Measurements from ENCODE around the gene TSFM.

The TSFM gene

DNA sequence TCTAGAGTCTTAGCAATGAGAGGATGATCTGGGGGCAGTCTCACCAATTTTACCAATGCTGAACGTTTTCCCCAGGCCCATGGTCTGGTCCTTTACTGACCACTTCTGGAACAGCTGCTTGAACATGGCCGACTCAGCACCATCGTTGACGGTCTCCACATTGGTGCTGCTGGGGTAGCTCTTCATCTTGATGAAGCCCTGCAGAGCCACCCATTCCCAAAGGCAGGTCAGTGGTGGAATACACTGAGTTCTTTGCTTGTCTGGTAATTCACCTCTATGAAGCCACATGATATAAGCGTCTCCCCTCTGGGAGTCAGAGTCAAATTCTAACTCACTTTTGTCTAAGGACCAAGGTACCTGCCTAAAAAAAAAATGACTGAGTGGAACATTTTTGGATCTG, 25.8 kb downstream of the TSFM start:
- Histone ChIP-seq H3K56ac (ENCODE audit: low read length) (no peak overlapping the region), H4K5ac (ENCODE audit: low read length) (no peak overlapping the region), H2BK120ac (ENCODE audit: low read depth, low read length) (no peak overlapping the region), H3K36me3 (ENCODE audit: control insufficient read depth, insufficient read depth, low read length) (no peaks in the 10 kb centered on the region), H3K23ac (ENCODE audit: low read length) (no peak overlapping the region), H3K4me1 (ENCODE audit: control insufficient read depth, low read depth, low read length) (no peaks in the 10 kb centered on the region), H3K27me3 (ENCODE audit: insufficient read depth, low read length, poor library complexity) (no peaks in the 10 kb centered on the region), H3K27ac (ENCODE audit: low read depth, low read length) (no peak overlapping the region), H4K8ac (ENCODE audit: low read depth, low read length) (no peak overlapping the region), H3K79me2 (ENCODE audit: control insufficient read depth, insufficient read depth, low read length) (no peaks in the 10 kb centered on the region), H3K4me3 (ENCODE audit: low read length) (no peak overlapping the region), H2BK5ac (ENCODE audit: low read length) (no peak overlapping the region), H3K79me1 (ENCODE audit: low read length) (no peaks in the 10 kb centered on the region), H3K9ac (ENCODE audit: low read length) (no peak overlapping the region), H3K4ac (ENCODE audit: low read depth, low read length) (no peak overlapping the region), H2BK15ac (replicated peaks; ENCODE audit: low read depth) (no peak overlapping the region), H3K18ac (ENCODE audit: low read length) (no peak overlapping the region), H3K4me2 (ENCODE audit: low read length) (no peak overlapping the region), H2AK5ac (ENCODE audit: low read length) (no peak overlapping the region)
- WGBS (ENCODE audit: extremely low coverage, insufficient coverage, low lambda C conversion rate): no CpG with 5 or more reads among the region's 5 CpGs
- DNase-seq: no peak

DNA sequence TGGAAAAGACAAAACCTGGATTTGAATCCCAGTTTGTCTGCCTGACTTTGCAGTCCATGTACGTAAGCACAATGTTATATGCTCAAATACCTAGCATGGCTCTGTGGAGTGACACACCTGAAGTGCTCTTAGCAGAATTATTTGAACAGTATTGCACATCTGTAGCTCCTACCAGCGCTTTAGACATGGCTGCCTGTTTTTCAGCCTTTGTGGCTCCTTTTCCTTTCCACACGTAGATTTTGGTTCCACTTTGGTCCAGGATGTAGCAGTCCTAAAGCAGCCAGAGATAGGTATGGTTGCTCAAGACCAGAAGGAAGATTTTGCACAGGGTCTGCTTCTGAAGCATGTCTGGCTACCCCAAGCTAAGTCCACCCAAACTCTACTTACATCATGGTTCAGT, 26.8 kb downstream of the TSFM start:
- Histone ChIP-seq H4K8ac (ENCODE audit: low read depth, low read length) (no peak overlapping the region), H3K79me1 (ENCODE audit: low read length) (no peaks in the 10 kb centered on the region), H3K9ac (ENCODE audit: low read length) (no peak overlapping the region), H2AK5ac (ENCODE audit: low read length) (no peak overlapping the region), H3K4me3 (ENCODE audit: low read length) (no peak overlapping the region), H3K4ac (ENCODE audit: low read depth, low read length) (no peak overlapping the region), H2BK15ac (replicated peaks; ENCODE audit: low read depth) (no peak overlapping the region), H3K36me3 (ENCODE audit: control insufficient read depth, insufficient read depth, low read length) (no peaks in the 10 kb centered on the region), H3K23ac (ENCODE audit: low read length) (no peak overlapping the region), H2BK120ac (ENCODE audit: low read depth, low read length) (no peak overlapping the region), H2BK5ac (ENCODE audit: low read length) (no peak overlapping the region), H3K27ac (ENCODE audit: low read depth, low read length) (no peak overlapping the region), H3K79me2 (ENCODE audit: control insufficient read depth, insufficient read depth, low read length) (no peaks in the 10 kb centered on the region), H4K5ac (ENCODE audit: low read length) (no peak overlapping the region), H3K4me2 (ENCODE audit: low read length) (no peak overlapping the region), H3K27me3 (ENCODE audit: insufficient read depth, low read length, poor library complexity) (no peaks in the 10 kb centered on the region), H3K4me1 (ENCODE audit: control insufficient read depth, low read depth, low read length) (no peaks in the 10 kb centered on the region), H3K18ac (ENCODE audit: low read length) (no peak overlapping the region), H3K56ac (ENCODE audit: low read length) (no peak overlapping the region)
- DNase-seq: no peak
- no CpG with 5 or more reads among the region's 3 CpGs for WGBS (ENCODE audit: extremely low coverage, insufficient coverage, low lambda C conversion rate)

DNA sequence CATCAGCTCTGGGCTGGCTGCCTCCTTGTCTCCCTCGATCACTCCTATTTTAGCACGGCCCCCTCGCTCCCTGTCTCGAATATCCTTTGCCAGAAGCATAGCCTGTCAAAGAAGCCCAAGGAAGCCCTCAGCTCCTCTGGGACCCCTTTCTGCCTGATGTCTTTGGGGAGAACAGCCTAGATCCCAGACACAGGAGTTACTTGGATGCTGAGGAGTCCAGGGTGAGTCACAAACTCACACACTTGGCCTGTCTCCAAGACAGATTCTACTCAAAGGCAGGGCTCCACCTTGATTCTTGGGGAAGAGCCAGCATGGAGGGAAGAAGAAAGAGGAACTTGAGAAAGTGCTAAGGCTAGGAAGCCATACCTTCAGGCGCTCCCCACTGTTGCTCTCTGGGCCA, 27.9 kb downstream of the TSFM start:
- WGBS (ENCODE audit: extremely low coverage, insufficient coverage, low lambda C conversion rate): no CpG with 5 or more reads among the region's 5 CpGs
- no peak for DNase-seq

DNA sequence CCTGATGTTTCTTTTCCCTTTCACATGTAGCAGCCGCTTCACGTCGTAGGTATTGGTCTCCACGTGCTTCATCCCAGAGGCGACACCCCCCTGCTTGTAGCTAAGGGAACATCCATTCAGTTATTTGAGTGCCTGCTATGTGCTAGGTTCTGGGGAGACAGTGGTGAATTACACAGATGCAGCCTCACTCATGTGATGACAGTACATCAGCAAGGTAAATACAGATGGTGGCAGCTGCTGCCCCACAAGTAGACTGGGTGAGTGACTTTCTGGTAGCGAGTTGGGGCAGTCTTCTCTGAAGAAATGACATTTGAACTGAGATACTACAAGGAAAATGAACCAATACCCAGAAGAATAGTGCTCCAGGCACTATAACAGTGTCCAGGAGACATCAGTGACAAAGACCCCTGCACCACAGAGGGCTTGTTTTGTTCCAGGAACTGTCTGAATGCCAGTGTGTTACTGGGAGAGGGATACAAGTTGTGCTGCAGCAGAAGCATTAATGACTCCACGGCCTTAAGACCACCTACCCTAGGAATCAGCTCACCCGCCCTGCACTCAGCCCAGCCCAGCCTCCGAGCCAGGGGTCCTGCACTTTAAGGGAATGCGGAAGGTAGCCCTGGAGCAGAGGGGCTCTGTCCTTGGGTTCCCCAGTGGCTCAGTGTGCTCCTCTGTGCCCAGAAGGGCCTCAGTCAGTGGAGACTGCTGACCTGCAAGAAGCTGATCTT, 28.6 kb downstream of the TSFM start:
- H4K8ac ChIP-seq (ENCODE audit: low read depth, low read length): no peak overlapping the region
- H3K4me1 ChIP-seq (ENCODE audit: control insufficient read depth, low read depth, low read length): no peaks in the 10 kb centered on the region
- no peak overlapping the region for H3K56ac ChIP-seq (ENCODE audit: low read length)
- no peak overlapping the region for H3K4me2 ChIP-seq (ENCODE audit: low read length)
- H3K23ac ChIP-seq (ENCODE audit: low read length): no peak overlapping the region
- no peak overlapping the region for H2BK120ac ChIP-seq (ENCODE audit: low read depth, low read length)
- H3K9ac ChIP-seq (ENCODE audit: low read length): no peak overlapping the region
- H3K79me1 ChIP-seq (ENCODE audit: low read length): no peaks in the 10 kb centered on the region
- WGBS (ENCODE audit: extremely low coverage, insufficient coverage, low lambda C conversion rate): no CpG with 5 or more reads among the region's 10 CpGs
- no peak overlapping the region for H3K18ac ChIP-seq (ENCODE audit: low read length)
- H3K4ac ChIP-seq (ENCODE audit: low read depth, low read length): no peak overlapping the region
- no peak overlapping the region for H2AK5ac ChIP-seq (ENCODE audit: low read length)
- no peak overlapping the region for H4K5ac ChIP-seq (ENCODE audit: low read length)
- no peak overlapping the region for H3K27ac ChIP-seq (ENCODE audit: low read depth, low read length)
- DNase-seq: no peak
- no peak overlapping the region for H2BK15ac ChIP-seq (replicated peaks; ENCODE audit: low read depth)
- H3K36me3 ChIP-seq (ENCODE audit: control insufficient read depth, insufficient read depth, low read length): no peaks in the 10 kb centered on the region
- no peak overlapping the region for H2BK5ac ChIP-seq (ENCODE audit: low read length)
- H3K4me3 ChIP-seq (ENCODE audit: low read length): no peak overlapping the region
- no peaks in the 10 kb centered on the region for H3K79me2 ChIP-seq (ENCODE audit: control insufficient read depth, insufficient read depth, low read length)
- no peaks in the 10 kb centered on the region for H3K27me3 ChIP-seq (ENCODE audit: insufficient read depth, low read length, poor library complexity)

More for the DNA sequence above, 27.9 kb downstream of the TSFM start:
- no peaks in the 10 kb centered on the region for H3K79me1 ChIP-seq (ENCODE audit: low read length)
- H3K9ac ChIP-seq (ENCODE audit: low read length): no peak overlapping the region
- H2AK5ac ChIP-seq (ENCODE audit: low read length): no peak overlapping the region
- no peaks in the 10 kb centered on the region for H3K36me3 ChIP-seq (ENCODE audit: control insufficient read depth, insufficient read depth, low read length)
- H3K27ac ChIP-seq (ENCODE audit: low read depth, low read length): no peak overlapping the region
- H3K18ac ChIP-seq (ENCODE audit: low read length): no peak overlapping the region
- H3K56ac ChIP-seq (ENCODE audit: low read length): no peak overlapping the region
- H3K4me3 ChIP-seq (ENCODE audit: low read length): no peak overlapping the region
- no peaks in the 10 kb centered on the region for H3K4me1 ChIP-seq (ENCODE audit: control insufficient read depth, low read depth, low read length)
- no peak overlapping the region for H4K8ac ChIP-seq (ENCODE audit: low read depth, low read length)
- H3K4me2 ChIP-seq (ENCODE audit: low read length): no peak overlapping the region
- H2BK15ac ChIP-seq (replicated peaks; ENCODE audit: low read depth): no peak overlapping the region
- no peaks in the 10 kb centered on the region for H3K27me3 ChIP-seq (ENCODE audit: insufficient read depth, low read length, poor library complexity)
- no peak overlapping the region for H3K23ac ChIP-seq (ENCODE audit: low read length)
- H2BK120ac ChIP-seq (ENCODE audit: low read depth, low read length): no peak overlapping the region
- no peaks in the 10 kb centered on the region for H3K79me2 ChIP-seq (ENCODE audit: control insufficient read depth, insufficient read depth, low read length)
- no peak overlapping the region for H4K5ac ChIP-seq (ENCODE audit: low read length)
- no peak overlapping the region for H2BK5ac ChIP-seq (ENCODE audit: low read length)
- no peak overlapping the region for H3K4ac ChIP-seq (ENCODE audit: low read depth, low read length)

DNA sequence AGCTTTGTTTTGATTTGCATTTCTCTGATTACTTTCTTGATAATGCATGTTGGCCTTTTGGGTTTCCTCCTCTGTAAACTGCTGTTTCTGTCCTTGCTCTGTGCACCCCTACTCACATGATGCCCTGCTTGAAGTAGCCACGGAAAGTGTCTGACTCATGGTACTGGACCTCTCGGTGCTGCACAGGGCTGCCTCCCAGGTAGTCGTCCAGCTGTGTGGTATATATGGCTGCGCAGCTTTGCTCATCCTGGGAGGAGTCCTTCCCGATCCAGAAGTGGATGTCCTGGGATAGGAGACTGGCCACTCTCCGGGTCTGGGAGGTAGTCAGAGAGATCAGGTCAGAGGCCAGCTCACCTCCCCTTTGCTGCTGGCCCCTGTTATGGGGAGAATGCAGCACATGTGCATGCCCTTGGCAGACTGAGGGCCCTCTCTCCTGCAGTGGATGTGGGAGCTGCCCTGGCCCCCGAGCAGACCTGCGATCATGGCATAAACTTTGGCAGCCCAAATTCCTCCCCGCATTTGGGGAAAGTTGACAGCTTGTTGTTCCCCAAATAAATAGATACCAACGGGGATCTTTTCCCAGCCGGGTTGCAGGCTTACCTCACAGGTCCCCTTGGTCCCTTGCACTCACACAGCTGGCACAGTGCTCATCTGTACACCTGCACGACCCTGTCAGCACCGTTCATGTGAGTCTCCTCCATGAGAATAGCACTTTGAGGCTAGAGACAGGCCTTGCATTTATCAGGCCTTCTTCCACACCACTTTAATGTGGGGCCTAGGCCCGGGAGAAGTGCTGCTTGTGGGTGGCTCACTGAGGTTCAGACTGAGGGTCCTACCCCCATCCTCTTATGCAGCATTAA, 30.8 kb downstream of the TSFM start:
- no peak overlapping the region for H3K27ac ChIP-seq (ENCODE audit: low read depth, low read length)
- no peak overlapping the region for H3K4me2 ChIP-seq (ENCODE audit: low read length)
- H3K9ac ChIP-seq (ENCODE audit: low read length): no peak overlapping the region
- H3K56ac ChIP-seq (ENCODE audit: low read length): no peak overlapping the region
- DNase-seq: no peak
- H2BK15ac ChIP-seq (replicated peaks; ENCODE audit: low read depth): no peak overlapping the region
- H2AK5ac ChIP-seq (ENCODE audit: low read length): no peak overlapping the region
- H3K4ac ChIP-seq (ENCODE audit: low read depth, low read length): no peak overlapping the region
- H3K36me3 ChIP-seq (ENCODE audit: control insufficient read depth, insufficient read depth, low read length): no peaks in the 10 kb centered on the region
- H3K27me3 ChIP-seq (ENCODE audit: insufficient read depth, low read length, poor library complexity): no peaks in the 10 kb centered on the region
- H4K5ac ChIP-seq (ENCODE audit: low read length): no peak overlapping the region
- no CpG with 5 or more reads among the region's 14 CpGs for WGBS (ENCODE audit: extremely low coverage, insufficient coverage, low lambda C conversion rate)
- no peak overlapping the region for H2BK5ac ChIP-seq (ENCODE audit: low read length)
- H3K23ac ChIP-seq (ENCODE audit: low read length): no peak overlapping the region
- no peak overlapping the region for H3K4me3 ChIP-seq (ENCODE audit: low read length)
- no peaks in the 10 kb centered on the region for H3K4me1 ChIP-seq (ENCODE audit: control insufficient read depth, low read depth, low read length)
- no peak overlapping the region for H4K8ac ChIP-seq (ENCODE audit: low read depth, low read length)
- H3K18ac ChIP-seq (ENCODE audit: low read length): no peak overlapping the region
- H3K79me1 ChIP-seq (ENCODE audit: low read length): no peaks in the 10 kb centered on the region
- no peaks in the 10 kb centered on the region for H3K79me2 ChIP-seq (ENCODE audit: control insufficient read depth, insufficient read depth, low read length)
- H2BK120ac ChIP-seq (ENCODE audit: low read depth, low read length): no peak overlapping the region
